KOPT-K1 (cell line): ENCODE results near the gene CRYBG3.
"Not testable (repeated sequence)": the region's sequence is repeated elsewhere in the genome, so short reads cannot be mapped to it uniquely, and the experiment has no call there.

Source experiments
- H3K27ac ChIP-seq: fragments of 200-600 bp; sonication (generic); 2 replicates; pipeline ENCODE4 v1.5.1; 2016; ENCODE audit warnings: antibody characterized with exemption, mild to moderate bottlenecking, low read depth, low read length; ENCODE audit not compliant: poor library complexity, severe bottlenecking
- H3K36me3 ChIP-seq: fragments of 200-600 bp; sonication (generic); 2 replicates; pipeline ENCODE4 v1.5.1; 2017; ENCODE audit warnings: antibody characterized with exemption, mild to moderate bottlenecking, low read length, moderate library complexity; ENCODE audit not compliant: insufficient read depth
- H3K9me3 ChIP-seq: fragments of 200-600 bp; sonication (generic); 2 replicates; pipeline ENCODE4 v1.5.1; 2017; ENCODE audit warnings: antibody characterized with exemption, low read length, mild to moderate bottlenecking; ENCODE audit not compliant: insufficient read depth, poor library complexity, severe bottlenecking

The CRYBG3 gene

DNA sequence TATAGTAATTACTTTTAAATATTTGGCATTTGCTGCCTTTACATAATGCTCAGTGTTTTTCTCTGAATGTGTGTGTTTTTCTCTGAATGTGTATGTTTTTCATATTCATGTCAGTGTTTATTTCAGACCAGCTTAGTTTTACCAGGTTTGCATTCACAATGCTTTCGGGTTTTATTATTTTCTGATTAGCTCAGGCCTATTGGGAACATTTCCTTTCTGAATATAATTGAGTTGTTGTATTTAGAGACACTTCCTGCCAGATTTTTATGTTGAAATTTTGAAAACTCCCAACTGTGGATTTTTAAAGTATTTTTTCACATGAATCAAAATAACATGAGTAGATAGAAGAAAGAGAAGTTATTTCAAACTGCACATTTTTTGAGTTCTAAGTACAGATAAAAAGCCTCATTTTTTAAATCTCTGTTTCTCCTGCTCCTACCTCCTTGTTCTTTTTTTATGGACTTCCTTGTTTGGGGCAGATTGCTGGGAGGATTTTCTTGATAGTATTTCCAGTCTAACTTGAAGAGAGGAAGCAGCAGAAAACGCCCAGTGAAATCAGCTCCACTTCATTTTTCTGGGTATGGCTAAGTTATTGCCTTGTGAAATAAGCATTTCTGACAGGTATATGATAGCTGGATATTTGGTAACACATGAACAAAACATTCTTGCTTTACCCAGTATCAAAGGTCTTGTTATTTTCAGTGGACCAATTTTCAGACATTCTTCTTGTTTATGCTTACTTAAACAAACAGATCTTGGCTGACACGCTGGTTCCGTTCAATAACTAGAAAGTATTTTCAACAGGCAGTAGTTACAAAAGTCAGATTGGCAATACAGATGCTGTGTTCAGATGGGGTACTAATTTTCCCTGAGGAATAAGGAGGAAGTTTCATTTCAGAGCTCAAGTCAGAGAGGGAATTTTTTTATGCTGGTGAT lies 79.8 kb downstream of the CRYBG3 start:
- Histone ChIP-seq H3K36me3 (no peaks in the 10 kb centered on the region), H3K27ac (no peak overlapping the region), H3K9me3 (peaks cover 9% of the 10 kb centered on the region)

DNA sequence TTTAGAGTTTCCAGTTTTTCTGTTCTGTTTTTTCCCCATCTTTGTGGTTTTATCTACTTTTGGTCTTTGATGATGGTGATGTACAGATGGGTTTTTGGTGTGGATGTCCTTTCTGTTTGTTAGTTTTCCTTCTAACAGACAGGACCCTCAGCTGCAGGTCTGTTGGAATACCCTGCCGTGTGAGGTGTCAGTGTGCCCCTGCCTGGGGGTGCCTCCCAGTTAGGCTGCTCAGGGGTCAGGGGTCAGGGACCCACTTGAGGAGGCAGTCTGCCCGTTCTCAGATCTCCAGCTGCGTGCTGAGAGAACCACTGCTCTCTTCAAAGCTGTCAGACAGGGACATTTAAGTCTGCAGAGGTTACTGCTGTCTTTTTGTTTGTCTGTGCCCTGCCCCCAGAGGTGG lies 88.0 kb downstream of the CRYBG3 start:
- H3K27ac ChIP-seq, result peak overlapping the region; percentile 44
- H3K9me3 ChIP-seq, H3K36me3 ChIP-seq: not testable (repeated sequence)

DNA sequence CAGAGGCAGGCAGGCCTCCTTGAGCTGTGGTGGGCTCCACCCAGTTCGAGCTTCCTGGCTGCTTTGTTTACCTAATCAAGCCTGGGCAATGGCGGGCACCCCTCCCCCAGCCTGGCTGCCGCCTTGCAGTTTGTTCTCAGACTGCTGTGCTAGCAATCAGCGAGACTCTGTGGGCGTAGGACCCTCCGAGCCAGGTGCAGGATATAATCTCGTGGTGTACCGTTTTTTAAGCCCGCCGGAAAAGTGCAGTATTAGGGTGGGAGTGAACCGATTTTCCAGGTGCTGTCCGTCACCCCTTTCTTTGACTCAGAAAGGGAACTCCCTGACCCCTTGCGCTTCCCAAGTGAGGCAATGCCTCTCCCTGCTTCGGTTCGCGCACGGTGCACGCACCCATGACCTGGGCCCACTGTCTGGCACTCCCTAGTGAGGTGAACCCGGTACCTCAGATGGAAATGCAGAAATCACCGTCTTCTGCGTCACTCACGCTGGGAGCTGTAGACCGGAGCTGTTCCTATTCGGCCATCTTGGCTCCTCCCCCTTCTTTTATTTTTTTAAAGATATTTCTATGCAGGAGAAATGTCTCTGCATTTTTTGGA lies 88.5 kb downstream of the CRYBG3 start:
- not testable (repeated sequence) for H3K36me3 ChIP-seq, H3K9me3 ChIP-seq
- H3K27ac ChIP-seq, result peak overlapping the region; percentile 44

DNA sequence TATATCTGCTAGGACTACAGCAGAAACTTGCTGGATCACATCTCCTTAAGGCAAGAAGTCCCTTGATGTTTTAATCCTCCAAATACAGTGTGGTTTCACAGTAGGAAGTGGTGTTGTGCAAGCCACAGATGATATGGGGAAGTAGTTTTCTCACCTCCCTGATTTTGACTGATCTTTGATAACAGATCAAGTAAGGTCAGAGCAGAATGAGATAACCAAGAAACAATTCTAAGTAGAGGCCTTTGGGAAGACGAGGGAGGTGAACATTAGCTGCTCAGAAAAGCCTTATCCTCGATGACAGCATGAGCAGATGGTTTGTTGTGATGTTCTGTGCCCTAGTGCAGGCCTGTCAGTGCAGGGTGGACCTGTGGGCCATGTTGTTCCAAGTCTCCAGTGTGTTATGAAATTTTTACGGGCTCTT lies 89.1 kb downstream of the CRYBG3 start:
- Histone ChIP-seq H3K27ac (peak overlapping the region; percentile 44), H3K9me3 (no peaks in the 10 kb centered on the region), H3K36me3 (no peaks in the 10 kb centered on the region)

DNA sequence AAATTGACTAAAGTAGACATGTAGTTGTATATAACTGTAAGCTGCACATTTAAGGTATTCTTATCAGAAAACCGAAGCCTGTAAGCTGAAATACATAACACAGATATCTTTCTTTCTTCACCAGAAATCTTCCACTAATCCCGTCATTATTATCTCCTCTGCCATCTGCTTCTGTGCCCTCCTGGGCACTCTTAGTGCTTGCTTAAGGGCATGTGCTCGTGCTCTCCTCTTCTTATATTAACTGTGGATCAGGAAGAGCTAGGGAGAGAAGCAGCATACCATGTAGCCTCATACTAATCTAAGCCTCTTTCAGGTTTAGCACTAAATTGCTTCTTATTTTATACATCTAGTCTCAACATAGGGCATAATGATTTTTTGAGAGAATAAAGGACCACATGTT lies 89.6 kb downstream of the CRYBG3 start:
- peak overlapping the region; percentile 44 for H3K27ac ChIP-seq
- H3K9me3 ChIP-seq, result no peaks in the 10 kb centered on the region
- H3K36me3 ChIP-seq, result no peaks in the 10 kb centered on the region

DNA sequence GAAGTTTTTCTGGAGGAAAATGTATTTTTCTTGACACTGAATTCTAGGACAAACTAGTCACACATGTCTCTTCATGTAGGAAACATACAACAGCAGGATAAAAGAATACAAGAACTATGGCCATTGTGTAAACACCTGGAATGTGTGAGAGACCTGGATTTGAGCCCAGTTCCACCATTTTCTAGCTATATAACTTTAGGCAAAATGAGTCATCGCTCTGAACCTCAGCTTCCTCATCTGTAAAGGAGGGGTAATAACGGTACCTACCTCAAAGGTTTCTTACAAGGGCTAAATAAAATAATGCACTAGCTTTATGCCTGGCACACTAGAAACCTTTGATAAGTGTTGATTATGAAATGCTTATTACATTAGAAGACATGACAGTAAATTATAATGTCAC lies 92.6 kb downstream of the CRYBG3 start:
- Histone ChIP-seq H3K9me3 (no peaks in the 10 kb centered on the region), H3K36me3 (no peaks in the 10 kb centered on the region), H3K27ac (no peak overlapping the region)

DNA sequence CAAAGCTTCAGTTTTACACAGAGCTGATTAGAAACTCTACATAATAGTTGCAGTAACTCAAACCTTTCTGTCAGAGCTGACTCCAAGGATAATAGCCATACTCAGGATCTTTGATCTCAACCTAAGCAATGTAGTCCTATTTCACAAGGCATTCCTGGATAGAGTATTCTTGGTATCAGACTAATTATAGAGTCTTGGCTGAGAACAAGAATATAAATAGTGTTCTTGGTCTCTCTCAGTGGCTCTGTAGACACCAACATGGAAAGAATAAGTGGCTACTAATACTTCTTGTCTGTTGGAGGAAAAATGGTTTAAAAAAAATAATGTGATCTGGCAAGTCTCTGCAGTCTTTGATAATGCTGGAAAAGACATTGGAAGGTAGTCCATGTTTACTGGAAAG lies 94.8 kb downstream of the CRYBG3 start:
- H3K27ac ChIP-seq, result no peak overlapping the region
- no peaks in the 10 kb centered on the region for H3K36me3 ChIP-seq
- H3K9me3 ChIP-seq, result no peaks in the 10 kb centered on the region

DNA sequence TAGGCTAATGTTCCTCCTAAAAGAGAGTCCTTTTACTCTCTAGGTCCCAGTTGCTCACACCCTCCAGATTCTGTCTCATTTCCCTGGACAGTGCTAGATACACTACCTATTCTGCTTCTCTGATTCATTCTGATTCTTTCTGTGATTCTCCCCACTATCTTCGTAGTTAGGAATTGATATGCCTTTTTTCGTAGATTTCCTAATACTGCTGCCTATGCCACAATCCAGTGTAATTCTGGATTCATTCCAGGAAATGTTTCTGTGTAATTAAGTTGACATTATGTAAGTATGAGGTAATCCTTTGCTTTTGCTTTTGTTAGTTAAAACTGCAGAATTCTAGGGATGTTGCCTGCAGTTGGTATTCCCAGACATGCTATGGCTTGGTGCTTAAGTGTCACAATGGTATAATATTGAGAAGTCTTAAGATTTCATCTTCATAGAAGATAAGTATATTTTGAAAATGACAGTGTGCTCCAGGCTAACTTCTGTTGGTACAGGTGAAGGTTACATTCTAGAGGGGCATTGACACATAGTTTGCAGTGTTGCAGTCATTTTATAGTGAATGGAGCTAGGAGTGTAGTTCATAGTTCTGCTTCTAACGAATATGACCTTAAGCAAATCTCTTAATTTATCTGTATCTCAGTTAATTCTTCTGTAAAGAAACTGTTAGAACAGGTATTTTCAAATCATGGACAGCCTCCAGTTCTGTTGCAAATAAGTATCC lies 96.2 kb downstream of the CRYBG3 start:
- Histone ChIP-seq H3K9me3 (no peaks in the 10 kb centered on the region), H3K36me3 (no peaks in the 10 kb centered on the region), H3K27ac (no peak overlapping the region)

DNA sequence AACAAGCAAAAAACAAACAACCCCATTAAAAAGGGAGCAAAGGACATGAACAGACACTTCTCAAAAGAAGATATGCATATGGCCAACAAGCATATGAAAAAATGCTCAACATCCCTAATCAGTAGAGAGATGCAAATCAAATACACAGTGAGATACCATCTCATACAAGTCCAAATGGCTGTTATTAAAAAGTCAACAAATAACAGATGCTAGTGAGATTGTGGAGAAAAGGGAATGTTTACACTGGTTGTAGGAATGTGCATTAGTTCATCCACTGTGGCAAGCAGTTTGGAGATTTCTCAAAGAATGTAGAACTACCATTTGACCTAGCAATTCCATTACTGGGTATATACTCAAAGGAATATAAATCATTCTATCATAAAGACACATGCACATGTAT lies 105.9 kb downstream of the CRYBG3 start:
- no peaks in the 10 kb centered on the region for H3K9me3 ChIP-seq
- no peak overlapping the region for H3K27ac ChIP-seq
- H3K36me3 ChIP-seq, result no peaks in the 10 kb centered on the region

DNA sequence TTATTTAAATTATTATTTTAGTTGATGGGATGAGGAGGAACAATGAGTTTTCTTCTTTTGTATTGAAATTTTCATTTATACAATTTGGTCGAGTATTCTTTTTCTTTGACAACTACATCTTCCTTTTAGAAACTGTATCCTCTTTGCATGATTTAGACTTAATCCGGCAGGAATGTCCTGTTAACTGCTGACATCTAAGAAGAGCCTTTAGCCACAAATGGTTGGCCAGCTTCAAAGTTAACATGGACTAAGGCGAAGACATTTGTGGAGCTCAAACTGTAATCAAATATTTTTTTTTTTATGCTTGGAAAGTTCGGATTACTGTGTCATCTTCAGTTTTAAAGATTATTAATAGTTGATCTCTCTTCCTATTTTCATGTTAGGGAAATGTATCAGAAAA lies 107.2 kb downstream of the CRYBG3 start:
- Histone ChIP-seq H3K9me3 (no peaks in the 10 kb centered on the region), H3K36me3 (no peaks in the 10 kb centered on the region), H3K27ac (no peak overlapping the region)

DNA sequence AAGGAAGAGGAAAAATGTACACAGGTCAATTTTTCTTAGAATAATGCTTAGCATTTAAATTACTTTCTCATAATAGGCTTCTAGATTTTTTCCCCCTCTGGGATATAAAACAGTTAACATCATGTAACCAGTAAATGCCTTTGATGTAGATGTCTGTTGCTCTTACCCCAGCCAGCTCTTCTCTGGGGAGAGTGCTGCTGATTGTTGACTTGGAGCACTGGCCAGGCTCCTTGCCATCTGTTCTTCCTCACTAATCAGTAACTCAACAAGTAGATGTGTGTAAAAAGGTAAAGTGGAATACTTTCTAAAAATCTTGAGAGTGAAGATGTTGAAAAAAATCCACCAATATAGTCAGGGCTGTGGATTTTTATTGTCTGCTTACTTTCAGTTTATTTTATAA lies 108.2 kb downstream of the CRYBG3 start:
- Histone ChIP-seq H3K36me3 (no peaks in the 10 kb centered on the region), H3K9me3 (no peaks in the 10 kb centered on the region), H3K27ac (no peak overlapping the region)

DNA sequence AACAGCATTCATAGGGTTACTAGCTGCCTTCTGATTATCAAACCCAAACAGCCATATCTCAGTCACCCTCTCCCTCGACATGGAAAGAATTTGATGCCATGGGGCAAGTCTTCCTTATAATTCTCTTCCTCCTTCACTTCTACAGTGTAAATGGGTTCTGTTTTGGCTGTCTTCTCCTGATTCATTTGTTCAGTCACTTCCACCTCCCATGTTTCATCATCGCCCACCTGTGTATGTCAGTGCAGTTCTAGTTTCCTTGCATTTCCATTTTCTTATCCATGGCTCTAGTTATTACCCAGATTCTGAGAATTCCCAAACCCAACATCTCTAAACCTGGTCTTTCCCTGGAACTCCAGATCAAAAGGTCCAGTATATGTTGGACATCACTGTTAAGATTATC lies 109.4 kb downstream of the CRYBG3 start:
- Histone ChIP-seq H3K36me3 (no peaks in the 10 kb centered on the region), H3K9me3 (no peaks in the 10 kb centered on the region)

DNA sequence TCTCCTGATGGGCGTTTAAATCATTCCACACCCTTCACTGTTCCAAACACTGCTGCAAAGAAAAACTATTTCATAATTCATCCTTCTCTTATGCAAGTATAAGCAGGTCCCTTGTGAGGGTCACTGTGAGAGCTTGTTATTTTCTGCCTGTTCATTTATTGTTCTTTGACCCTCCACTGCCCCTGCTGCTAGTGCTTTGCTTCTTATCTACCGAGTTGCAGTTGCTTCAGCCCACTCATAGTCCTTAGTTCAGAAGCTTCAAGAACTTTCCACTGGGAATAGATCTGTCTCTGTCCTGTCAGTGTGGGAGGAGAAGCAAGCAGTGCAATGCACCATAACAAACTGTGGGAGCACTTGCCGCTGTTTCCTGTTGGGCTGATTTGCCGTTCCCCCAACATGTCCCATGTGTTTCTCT lies 110.6 kb downstream of the CRYBG3 start:
- Histone ChIP-seq H3K27ac (no peak overlapping the region), H3K9me3 (no peaks in the 10 kb centered on the region), H3K36me3 (no peaks in the 10 kb centered on the region)

More for the DNA sequence above, 109.4 kb downstream of the CRYBG3 start:
- H3K27ac ChIP-seq, result no peak overlapping the region

DNA sequence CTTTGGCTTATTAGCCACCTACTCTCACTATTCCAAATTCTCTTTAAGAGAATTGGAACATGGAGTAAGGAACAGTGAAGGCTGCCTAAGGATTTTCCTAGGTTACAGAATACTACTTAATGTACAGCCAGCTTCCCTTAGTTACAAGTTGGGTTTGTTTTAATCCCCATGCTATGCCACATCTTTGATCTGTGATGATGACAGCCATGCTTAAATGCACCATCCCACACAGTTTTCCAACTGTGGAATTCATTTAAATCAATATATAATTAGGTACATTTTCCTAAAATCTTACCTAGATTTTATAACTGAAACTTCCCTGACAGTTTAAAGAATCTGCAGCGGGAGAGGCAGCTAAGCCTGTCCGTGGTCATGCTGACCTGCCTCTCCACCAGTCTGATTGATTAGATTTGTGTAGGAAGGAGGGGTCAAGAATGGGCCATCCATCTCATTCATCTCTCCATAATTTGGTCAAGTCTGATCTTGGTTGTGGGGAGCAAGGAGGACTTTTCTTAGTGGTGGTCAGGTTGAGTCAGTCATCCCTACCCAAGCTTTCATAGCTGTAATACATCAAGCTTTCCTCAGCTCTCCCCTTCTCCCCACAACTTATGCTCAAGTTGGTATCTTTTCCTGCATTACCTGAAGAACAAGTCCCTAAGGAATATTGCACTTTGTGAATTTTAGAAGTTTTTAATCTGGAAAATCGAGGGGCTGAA lies 113.3 kb downstream of the CRYBG3 start:
- Histone ChIP-seq H3K36me3 (no peaks in the 10 kb centered on the region), H3K9me3 (no peaks in the 10 kb centered on the region), H3K27ac (no peak overlapping the region)

DNA sequence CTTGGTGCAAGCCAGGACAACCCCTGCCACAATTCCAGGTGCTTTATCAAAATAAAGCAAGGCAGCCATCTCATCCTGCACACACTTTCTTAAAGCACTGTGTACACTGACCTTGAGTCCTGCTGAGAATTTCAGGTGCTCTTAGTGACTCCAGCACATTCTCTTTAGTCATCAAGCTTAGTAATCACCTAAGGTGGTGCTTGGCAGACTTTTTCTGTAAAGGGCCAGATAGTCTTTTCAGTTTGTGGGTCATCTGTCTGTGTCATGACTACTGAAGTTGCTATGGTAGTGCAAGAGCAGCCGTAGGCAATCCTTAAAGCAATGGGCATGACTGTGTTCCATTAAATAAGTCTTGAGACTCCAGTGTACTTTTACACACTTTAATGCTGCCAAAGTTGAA lies 114.0 kb downstream of the CRYBG3 start:
- H3K27ac ChIP-seq, result no peak overlapping the region
- no peaks in the 10 kb centered on the region for H3K9me3 ChIP-seq
- H3K36me3 ChIP-seq, result no peaks in the 10 kb centered on the region
